Fibroblast of the aortic adventitia (primary cell): Measurements from ENCODE around the gene CD7. TPM values are rescaled to one million over a fixed set of nuclear protein-coding genes. Genes with fewer than 3 reads are reported as not detected.

ENCODE experiments used
- DNase-seq: peaks from one replicate; pipeline ENCODE4 v3.0.0-alpha.2; 2010; ENCODE audit warnings: low read depth
- H3K4me3 ChIP-seq: 2 replicates; pipeline ENCODE4 v1.5.1; 2011; ENCODE audit warnings: low read depth, mild to moderate bottlenecking, control low read depth, low read length, moderate library complexity
- total RNA-seq: library from RNA; depleted of rRNA; stranded (reverse); fragments of >200 nt; gene quantifications from 2 replicates; pipeline ENCODE4 v1.2.3, GENCODE V29; 2012; ENCODE audit warnings: low replicate concordance
- TF ChIP-seq, protein P1 (sequence below): IDR thresholded peaks from 2 replicates; pipeline ENCODE4 v1.5.1; 2011; ENCODE audit warnings: mild to moderate bottlenecking, low read length, control low read depth, inconsistent platforms; ENCODE audit not compliant: insufficient read depth

The CD7 gene
- total RNA-seq, 1 donor, result not detected

GRCh38 chr17:82357394-82357793 is 40.0 kb upstream of the CD7 start:
- TF ChIP-seq, protein P1, sequence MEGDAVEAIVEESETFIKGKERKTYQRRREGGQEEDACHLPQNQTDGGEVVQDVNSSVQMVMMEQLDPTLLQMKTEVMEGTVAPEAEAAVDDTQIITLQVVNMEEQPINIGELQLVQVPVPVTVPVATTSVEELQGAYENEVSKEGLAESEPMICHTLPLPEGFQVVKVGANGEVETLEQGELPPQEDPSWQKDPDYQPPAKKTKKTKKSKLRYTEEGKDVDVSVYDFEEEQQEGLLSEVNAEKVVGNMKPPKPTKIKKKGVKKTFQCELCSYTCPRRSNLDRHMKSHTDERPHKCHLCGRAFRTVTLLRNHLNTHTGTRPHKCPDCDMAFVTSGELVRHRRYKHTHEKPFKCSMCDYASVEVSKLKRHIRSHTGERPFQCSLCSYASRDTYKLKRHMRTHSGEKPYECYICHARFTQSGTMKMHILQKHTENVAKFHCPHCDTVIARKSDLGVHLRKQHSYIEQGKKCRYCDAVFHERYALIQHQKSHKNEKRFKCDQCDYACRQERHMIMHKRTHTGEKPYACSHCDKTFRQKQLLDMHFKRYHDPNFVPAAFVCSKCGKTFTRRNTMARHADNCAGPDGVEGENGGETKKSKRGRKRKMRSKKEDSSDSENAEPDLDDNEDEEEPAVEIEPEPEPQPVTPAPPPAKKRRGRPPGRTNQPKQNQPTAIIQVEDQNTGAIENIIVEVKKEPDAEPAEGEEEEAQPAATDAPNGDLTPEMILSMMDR, result no peak
- DNase-seq, result no peak
- no peak overlapping the region for H3K4me3 ChIP-seq

- TF ChIP-seq, protein P1, result no peak
- DNase-seq, result no peak
- H3K4me3 ChIP-seq, result no peak overlapping the region
Measured at GRCh38 chr17:82356845-82357355, 39.5 kb upstream of the CD7 start.

- no peak overlapping the region for H3K4me3 ChIP-seq
- TF ChIP-seq, protein P1, result no peak
- peak; percentile 52 for DNase-seq
Measured at GRCh38 chr17:82355770-82356427, 38.5 kb upstream of the CD7 start.

DNA sequence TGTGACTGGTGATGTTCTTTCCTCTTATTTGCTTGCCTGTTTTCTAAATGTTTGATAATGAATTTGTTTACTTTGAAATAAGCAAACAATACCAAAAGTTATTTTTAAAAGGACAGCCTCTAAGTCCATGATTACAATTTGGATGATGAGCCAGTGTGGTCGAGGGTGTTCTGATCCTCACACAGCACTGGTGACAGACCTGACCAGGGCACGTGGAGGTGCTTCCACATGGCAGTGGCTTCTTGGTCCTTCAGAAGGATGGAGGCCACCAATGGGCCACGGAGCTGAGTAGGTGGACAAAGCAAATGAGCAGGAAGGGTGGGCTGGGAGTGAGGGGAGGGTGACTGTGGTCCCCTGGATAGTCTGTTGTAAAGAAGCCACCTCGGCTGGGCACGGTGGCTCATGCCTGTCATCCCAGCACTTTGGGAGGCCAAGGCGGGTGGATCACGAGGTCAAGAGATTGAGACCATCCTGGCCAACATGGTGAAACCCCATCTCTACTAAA is 37.4 kb upstream of the CD7 start:
- DNase-seq, result no peak
- TF ChIP-seq, protein P1, result no peak
- H3K4me3 ChIP-seq, result no peak overlapping the region

DNA sequence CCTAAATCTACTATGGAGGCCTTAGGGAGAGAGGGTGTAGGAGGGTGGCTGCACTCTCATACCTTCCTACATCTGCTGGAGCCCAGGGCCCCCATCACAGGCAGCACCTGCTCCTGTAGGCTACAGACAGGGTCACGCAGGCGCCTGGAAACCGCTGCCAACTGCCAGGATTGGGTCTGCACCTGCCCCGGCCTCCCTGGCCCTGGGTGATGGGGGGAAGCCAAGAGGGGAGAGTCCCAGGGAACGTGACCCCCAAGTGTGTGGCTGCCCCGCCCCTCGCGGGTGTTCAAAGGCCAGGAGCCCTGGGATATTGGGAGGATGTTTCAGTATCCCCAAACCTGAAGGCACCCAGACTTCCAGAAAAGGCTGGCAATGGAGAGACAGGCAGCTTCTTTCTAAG is 36.1 kb upstream of the CD7 start:
- TF ChIP-seq, protein P1, result no peak
- H3K4me3 ChIP-seq, result no peak overlapping the region
- no peak for DNase-seq

DNA sequence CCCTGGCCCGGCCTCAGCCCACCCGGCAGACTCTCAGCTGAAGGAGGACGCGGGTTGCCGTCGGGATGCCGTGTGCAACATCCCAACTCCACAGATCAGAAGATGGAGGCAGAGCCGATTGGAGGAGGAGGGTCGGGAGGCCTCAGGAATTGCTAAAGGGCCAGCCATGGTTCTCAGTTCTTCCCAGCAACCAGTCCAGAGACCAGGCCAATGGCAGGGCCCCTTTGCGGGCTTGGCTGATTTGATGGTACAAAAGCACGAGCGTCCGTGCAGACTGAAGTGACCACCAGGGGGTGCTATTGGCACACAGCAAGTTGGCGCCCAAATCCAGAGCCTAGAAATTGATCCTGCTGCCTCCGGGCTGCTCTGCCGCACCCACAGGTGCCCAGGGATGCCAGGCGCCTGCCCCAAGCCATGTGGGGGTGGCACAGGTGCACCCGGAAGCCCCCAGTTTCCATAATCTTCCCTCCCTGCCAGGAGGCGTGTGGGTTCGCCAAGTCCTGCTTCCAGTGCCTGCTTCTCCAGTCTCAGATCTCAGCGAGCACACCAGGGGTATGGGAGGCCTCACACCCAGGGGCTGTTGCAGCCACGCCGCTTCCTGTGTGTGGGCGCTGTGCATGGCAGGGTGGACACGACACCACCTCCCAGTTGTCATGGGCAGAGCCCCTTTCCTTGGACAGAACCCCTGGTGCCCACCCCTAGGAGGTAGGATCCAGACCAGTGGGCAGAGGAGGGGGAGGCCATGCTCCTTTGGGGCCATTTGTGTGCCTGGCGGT is 34.5 kb upstream of the CD7 start:
- TF ChIP-seq, protein P1, result peak; percentile 92
- DNase-seq, result peak; percentile 91
- H3K4me3 ChIP-seq, result no peak overlapping the region
